Activated CD4-positive, CD25-positive, alpha-beta regulatory T cell treated with anti-CD3 and anti-CD28 coated beads, Interleukin-2, amount 50 U/mL, for 72 hours (primary cell): ENCODE results near the gene TMEM79.

ENCODE experiments used
- DNase-seq: peaks from one replicate; pipeline ENCODE4 v3.0.0; 2021

TMEM79 gene

DNA sequence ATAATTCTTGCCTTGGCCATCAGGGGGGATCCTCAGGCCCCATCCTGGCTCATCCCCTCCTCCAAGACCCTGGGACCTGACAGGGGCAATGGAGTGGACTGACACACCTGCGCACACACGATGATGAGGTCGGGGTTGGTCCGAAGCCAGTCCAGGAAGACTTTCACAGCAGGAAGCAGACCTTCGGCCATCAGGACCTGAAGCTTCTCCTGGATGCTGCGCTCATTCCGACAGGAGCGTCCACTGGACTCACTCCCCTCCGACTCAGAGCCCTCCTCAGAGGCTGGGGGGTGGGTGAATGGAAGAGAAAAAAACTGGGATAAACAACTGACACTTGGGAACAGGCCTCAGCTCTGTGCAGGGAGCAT is 20.9 kb upstream of the TMEM79 start:
- no peak for DNase-seq

DNA sequence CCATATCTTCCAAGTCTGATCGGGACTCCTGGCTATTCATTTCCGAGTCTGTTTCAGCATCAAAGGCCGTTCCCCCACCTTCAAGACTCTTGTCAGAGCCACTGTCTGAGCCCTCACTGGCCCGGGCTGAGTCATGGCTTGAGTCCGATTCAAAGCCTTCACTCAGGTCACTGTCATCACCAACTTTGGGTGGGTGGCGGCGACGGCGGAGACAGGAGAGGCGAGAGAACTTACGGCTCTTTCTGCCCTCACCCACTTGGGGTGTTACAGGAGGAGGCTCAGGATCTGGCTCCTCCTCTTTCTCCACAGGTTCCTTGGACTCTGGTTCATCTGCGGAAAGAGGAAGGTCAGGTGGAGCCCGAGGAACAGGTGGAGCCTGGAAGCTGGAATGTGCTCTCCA is 18.1 kb upstream of the TMEM79 start:
- no peak for DNase-seq

DNA sequence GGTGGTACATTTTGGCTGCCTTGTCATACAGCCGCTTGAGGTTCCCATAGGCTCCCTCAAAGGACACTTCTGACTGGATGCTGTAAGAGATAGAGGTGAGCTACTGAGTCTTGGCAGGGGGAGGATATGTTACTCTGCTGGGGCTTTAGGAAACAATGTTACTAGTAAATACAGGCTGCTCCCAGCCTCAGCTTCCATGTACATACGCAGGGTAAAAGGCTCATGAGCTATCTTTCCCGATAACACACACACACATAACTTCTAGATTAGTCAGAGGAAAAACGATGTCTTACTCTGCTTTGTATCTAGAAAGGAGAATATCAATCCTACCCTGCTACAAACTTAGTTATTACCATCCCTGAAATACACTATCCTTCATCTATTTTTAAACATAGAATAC is 15.8 kb upstream of the TMEM79 start:
- no peak for DNase-seq

DNA sequence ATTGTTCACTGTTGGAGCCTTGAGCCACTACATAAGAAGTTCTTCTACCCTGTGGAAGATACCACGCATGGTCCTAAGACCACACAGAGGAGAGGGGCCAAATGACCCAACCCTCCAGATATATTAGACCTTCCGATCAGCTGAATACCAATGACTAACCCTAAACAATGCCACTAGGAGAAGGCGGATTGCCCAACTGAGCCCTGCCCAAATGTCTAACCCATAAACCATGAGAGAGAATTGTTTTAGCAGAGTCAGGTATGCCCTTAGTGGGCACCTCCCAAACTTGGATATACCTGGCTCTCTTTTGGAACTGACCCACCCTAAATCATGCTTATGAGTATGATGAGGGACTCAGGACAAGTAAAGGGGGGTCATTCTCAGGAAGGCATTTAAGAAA is 13.8 kb upstream of the TMEM79 start:
- no peak for DNase-seq

DNA sequence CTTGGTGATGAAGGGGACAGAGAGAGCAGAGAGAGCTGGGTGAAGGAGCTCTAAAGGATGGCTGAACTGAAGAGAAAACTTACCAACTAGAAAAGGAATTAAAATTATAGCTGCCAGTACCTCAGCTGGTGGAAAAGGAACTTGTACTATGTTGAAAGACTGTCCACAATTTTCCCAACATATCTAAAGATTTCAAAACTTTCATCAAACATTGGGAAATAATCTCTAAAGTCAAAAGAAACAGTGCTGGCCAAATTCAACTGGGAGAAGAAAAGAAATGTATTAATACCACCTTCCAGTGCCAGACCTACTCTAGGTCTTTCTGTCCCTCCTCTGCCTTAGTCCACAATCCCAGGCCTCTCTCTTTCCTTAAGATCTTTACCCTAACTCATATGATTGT is 7.6 kb upstream of the TMEM79 start:
- no peak for DNase-seq

DNA sequence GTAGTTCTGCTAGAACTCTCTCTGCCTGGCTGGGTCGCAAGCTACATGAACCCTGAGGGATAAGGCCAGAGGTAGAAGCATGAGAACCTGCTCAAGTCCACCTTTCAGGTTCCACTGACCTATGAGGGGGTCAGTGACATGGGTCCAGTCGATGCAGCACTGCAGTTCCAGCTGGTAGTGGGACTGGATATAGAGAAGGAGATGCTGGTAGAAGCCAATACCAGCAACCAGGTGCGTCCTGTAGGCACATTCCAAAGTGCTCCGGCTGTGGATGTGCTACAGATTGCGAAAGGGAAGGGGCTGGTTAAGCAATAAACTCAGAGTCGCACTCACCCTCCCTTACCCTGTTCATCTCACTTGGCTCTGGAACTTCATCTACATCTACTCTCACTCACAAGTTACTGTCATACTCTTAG is 7.2 kb upstream of the TMEM79 start:
- DNase-seq, result no peak

DNA sequence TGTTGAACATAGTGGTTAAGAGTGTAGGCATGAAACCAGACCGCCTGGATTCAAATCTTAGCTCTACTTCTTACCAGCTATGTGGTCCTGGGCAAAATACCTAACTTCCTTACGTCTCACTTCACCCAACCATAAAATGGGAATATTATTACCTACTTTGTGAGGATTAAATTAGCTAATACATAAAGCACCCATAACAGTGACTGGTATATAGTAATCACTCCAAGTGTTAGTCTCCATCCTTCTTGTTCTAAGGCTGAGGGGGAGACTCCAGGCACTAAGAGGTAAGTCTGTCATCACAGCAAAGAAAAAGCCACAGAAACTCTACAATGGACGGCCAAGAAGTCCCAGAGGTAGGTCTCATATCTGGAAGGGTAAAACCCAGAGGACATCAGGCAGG is 4.3 kb upstream of the TMEM79 start:
- no peak for DNase-seq

DNA sequence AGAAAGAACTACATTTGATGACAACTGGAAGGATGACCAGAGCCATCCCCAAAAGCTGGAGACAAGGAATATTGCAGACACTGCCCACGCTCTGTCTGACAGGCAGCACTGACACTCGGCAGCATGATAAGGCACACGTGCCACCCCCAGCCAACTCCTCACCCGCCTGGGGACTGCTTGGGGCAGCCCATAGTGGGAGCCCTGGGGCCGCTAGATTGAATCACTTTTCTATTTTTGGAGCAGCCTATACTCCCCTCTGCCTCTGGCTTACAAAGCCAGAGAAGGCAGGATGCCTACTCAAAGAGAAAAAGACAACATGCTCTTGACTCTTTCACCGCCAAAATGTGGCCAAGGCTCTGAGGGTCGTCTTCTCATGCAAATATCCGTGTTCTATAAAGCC is 2.8 kb upstream of the TMEM79 start:
- DNase-seq, result no peak

DNA sequence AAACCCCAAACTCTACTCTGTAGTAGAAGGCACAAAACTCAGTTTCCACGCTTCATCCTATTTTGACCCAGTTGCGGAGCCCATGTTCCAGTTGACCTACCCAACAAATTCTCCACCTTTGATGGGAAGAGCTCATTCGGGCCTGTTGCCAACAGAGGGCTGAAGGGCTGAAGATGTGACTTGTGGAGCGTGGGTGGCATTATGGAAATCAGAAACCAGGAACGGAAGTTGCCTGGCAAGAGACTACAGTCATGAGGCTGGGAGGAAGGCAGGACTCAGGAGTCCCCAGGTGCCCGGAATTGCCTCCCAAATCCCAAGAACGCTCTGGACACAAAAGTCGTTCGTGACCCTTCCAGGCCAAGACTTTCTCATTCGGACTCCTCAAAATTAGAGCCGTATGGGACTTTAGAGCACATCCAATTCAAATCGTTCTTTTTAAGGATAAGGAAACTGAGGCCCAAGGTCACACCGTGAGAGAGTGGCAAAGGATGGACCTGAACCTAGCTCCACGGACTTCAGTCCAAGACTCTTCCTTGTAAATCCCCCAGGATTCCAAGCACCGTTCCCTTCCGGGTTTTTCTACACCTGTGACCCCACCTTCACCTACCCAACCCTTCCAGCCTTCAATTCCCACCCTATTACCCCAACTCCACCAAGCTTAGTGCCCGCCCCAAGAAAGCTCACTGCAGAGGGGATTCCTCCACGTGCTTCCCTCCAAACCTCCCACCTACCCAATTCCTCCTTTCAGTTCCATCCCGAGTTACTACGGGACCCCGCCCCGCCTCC is 2.2 kb upstream of the TMEM79 start:
- DNase-seq, result no peak

DNA sequence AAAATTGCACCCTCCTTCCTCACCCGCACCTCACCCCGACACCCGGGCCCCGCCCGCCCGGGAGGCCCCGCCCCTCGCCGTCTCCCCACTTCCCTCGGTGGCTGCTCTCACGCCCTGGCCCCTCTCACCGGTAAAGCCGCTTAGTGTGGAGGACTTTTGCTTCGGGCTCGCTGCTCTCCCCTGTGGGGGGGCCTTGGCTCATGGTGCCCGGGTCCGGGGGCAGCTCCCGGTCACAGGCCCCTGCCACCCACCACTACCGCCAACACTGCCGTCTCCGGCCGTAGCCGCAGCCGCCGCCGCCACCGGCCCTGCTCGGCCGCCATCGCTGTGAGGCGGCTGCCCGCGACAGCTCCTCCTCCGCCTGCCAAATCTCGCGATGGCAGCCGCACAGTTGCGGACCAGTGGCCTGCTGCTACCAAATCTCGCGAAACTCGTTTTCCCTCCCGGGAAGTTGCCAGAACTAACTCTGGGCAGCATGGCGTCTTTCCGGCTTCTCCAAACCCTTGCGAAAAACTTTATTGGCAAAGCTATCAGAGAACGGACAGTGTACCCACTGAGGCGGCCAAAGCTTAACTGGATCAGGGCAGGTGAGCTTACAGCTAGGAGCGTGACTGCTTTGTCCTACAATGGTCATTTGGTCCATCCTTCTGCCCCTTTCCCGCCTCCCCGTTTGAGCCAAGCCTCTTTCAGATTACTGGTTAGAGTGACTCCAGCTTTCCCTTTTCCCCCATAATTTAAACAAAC is 1.5 kb upstream of the TMEM79 start, which contains the start of gene SMG5:
SMG5 (minus strand) TSS at position 347 of the 744 bp plus-strand sequence; CDS start at position 202, 145 bp downstream.
- DNase-seq, result peak; percentile 94

DNA sequence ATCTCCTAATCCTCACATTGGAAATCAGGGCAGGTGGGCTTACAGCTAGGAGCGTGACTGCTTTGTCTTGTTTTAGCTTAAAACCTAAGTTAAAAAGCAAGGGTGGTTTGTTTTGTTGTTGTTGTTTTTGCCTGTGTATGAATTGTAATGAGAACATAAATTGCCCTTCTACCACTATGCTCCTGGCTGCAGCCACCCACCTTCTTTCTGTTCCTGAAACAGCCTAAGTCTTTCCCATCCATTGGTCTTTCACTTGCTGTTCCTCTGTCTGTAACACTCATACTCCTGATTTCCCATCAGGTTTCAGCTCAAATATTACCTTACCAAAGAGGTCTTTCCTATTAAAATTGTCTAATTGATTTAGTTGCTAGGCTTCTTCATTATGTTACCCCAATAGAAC is 604 bp upstream of the TMEM79 start:
- no peak for DNase-seq

DNA sequence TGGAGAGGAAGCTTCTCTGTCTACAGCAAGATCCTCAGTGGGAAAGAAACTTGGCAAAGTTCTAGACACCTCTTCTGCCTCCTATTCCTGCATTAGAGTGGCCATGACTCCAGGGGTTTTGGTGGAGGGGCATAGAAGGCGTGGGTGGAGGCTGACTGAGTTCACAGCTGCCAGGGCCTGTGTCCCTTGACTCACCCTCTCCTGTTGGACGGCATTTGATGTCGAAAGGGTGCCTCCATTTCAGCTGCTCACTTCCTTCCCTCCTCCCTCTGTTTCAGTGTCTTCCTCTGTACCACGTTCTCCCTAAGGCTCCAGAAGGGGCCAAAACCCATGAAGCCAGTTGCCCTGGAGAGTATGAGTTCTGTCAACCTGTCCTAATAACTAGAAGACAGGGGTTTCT is 632 bp downstream of the TMEM79 start:
- DNase-seq, result no peak

DNA sequence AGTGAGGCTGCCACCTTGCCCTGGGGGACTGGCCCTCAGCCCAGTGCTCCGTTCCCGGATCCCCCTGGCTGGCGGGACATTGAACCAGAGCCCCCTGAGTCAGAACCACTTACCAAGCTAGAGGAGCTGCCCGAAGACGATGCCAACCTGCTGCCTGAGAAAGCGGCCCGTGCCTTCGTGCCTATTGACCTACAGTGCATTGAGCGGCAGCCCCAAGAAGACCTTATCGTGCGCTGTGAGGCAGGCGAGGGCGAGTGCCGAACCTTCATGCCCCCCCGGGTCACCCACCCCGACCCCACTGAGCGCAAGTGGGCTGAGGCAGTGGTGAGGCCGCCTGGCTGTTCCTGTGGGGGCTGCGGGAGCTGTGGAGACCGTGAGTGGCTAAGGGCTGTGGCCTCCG is 1.3 kb downstream of the TMEM79 start:
- no peak for DNase-seq

DNA sequence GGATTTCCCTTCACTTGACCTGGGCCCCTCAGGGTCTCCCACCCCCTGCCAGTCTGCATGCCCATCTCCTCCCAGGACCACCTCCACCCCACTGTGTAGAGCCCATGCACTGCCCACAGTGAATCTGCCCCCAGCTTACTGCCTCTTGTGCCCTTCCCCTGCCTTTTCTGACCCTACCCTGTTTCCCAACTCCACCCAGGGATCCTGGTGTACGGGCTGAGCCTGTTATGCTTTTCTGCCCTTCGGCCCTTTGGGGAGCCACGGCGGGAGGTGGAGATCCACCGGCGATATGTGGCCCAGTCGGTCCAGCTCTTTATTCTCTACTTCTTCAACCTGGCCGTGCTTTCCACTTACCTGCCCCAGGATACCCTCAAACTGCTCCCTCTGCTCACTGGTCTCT is 1.9 kb downstream of the TMEM79 start:
- DNase-seq, result no peak

DNA sequence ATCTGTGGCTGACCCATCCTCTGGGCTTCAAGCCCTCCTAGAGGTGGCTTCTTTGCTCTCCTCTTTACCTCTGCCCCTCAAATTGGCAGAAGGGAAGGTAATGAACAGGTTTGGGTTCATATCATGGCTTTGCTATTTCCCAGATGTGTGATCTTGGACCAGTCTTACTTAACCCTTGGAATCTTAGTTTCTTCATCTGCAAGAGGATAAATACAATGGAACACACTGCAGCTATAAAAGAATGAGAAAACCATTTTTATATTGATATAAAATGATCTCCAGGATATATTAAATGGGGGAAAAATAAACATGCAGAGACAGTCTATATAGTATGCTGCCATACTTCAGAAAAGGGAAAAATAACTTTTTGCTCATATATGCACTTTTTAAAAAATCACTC is 5.7 kb downstream of the TMEM79 start:
- no peak for DNase-seq

DNA sequence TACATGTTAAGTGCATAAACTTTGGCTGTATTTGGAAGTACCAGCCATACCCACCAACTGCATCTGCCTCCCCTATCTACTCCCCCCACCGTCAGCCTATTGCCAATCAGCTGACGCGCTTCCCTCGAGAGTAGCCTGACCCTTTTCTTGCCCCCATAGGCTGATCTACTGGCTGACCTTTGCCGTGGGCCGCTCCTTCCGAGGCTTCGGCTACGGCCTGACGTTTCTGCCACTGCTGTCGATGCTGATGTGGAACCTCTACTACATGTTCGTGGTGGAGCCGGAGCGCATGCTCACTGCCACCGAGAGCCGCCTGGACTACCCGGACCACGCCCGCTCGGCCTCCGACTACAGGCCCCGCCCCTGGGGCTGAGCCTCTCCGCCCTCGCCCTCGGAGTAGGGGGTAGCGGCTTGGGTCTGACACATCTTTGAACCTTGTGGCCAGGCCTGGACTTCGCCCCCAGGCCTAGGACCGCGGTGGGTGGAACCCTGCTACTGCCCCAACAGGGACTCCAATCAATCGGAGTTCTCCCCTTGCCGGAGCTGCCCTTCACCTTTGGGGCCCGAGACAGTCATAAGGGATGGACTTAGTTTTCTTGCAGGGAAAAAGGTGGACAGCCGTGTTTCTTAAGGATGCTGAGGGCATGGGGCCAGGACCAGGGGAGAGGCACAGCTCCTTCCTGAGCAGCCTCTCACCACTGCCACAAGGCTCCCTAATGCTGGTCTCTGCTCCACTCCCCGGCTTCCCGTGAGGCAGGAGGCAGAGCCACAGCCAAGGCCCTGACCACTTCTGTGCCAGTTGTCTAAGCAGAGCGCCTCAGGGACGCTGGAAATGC is 7.3 kb downstream of the TMEM79 start:
- DNase-seq, result no peak

DNA sequence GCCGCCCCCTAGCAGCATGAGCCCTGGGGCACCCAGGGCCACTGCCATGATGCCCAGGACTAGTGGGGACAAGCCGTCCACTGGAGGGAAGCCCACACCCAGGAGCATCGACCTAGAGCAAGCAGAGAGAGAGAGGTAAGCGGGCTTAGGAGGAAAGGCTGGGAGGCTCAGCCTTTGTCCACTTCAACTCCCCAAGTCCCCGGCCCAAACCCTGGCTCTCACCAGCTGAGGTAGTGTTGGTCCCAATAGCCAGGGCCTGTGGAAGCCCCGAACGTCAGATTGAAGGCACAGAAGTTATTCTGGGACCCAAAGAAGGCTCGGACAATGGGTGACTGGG is 8.9 kb downstream of the TMEM79 start:
- DNase-seq, result no peak

DNA sequence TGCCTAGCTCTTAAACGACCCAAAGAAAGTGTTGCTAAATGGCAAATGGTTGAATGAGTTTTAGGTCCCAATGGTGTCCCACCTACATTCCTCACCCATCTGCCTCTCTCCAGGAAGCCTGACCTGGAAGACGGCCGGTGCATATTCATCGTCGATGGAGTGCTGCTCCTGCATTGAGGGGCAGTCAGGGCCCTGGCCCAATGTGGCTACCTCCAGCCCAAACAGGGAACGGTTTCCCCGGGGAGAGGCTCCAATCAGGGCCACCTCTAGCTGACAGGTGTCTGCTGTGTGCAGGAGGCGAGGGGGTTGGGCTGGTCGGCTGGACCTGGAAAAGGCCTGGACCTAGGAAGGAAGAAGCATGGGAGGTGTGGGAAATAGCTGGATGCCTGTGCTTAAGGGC is 9.8 kb downstream of the TMEM79 start:
- no peak for DNase-seq

DNA sequence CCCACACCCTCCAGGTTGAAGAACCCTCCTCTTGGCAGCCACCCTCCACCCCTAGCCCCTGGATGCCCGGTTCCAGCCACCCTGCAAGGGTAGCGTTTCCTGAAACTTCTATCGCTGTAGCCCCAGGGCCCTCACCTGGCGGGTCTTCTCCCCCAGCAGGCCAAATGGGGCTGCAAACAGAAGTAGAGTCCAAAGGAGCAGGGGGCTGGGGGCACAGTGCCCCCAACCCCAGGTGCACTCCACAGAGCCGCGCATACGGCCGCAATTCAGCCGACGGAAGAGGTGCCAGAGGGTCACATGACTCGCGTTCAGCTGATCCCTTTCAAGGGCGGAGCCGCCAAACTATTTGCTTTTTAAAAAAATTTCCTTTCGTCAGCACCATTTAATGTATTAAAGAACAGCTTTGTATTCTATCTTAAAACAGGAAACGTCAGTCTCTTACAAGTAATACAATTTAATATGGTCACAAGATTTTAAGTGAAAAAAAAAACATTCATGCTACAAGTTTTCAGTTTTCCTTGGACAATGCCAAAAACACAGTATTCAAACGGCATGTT is 11.3 kb downstream of the TMEM79 start, which contains the start of gene GLMP:
GLMP (minus strand) TSS at position 289 of the 557 bp plus-strand sequence; CDS start at position 255, 34 bp downstream.
- DNase-seq, result peak; percentile 61

DNA sequence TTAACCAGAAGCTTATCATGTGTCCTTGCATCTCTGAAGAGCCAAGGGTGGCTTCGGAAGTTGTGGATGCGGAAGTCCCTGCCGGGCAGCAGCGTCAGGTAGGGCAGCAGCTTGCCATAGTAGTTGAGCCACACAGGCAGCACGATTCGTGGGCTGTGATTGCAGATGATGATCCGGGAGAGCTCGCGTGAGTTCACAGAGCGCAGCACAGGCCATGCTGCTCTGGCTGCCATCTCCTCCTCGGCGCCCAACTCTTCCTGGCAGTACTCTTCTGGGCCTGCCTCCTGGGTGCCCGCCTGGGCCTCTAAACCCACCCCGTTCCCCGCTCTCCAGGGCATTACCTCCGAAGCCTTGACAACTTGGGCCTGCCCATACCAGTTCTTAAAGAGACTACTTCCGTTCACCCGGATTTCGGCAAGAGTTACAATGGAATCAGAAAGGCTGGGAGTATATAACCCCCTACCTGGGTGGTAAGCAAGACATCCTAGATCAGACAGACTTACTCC is 14.8 kb downstream of the TMEM79 start, which contains the start of gene VHLL:
VHLL (minus strand) TSS at position 456 of the 506 bp plus-strand sequence; CDS start at position 338, 118 bp downstream.
- no peak for DNase-seq

DNA sequence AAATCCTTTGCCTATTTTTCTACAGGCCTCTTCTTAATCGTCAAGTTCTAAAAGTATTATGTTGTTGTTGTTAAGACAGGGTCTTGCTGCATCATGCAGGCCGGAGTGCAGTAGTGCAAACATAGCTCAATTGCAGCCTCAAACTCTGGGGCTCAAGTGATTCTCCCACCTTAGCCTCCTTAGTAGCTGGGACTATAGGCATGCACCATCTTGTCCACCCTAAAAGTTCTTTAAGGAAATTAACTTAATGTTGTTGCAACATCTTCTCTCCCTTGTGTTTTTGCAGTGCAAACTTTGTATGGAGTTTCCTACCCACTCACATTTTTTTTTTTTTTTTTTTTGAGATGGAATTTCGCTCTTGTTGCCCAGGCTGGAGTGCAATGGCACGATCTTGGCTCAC is 19.1 kb downstream of the TMEM79 start:
- DNase-seq, result no peak

DNA sequence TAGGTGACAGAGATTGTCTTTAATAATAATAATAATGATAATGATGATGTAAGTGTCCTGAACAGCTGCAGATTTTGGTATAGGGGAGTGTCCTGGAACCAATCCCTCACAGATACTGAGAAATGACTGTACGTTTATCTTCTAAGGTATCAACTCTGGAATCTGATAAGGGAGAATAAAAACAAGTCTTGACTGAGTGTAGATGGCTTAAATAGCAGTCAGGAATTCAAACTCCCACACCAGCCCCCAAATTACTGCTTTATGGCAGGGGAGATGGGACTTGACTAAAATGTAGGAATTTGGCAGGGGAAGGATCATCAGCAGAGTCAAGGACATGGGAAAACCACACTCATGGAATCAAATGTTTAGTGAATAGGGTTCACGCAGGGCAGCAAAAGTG is 21.1 kb downstream of the TMEM79 start:
- no peak for DNase-seq

DNA sequence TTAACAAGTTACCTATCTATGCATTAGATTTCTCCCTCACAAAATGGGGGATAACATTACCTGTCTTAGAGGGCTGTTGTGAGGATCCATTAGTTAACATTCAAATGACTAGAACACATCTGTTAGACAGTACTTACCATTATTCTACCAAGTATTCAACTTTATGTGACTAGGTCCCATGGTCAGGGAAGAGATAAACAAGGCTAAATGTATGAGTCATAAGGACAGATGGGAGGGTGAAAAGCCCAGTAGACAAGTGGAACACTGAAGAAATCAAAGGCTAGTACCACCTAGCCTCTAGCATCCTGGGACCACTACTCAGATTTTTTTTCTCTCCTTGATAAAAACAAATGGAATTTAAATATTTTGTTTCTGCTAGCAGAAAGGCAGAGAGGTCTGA is 24.0 kb downstream of the TMEM79 start:
- no peak for DNase-seq
